Body of pancreas (tissue), 4 donors: Measurements from ENCODE around the gene EXOC1.

Experiments used
- POLR2A ChIP-seq, 3 donors: fragments of 450-650 bp; IDR thresholded peaks; one replicate each; pipeline ENCODE4 v1.6.1; 2016; ENCODE audit warnings: antibody characterized with exemption in 3 of 3, mild to moderate bottlenecking in 2 of 3
- TF ChIP-seq, protein P1 (sequence below), 7 experiments: fragments of 450-650 bp in 4 of 7; fragments of 200-600 bp in 3 of 7; sonication (generic) in 3 of 7; IDR thresholded peaks; one replicate each; pipeline ENCODE4 v1.5.1; 2016 to 2019; ENCODE audit warnings: antibody characterized with exemption in 7 of 7

DNA sequence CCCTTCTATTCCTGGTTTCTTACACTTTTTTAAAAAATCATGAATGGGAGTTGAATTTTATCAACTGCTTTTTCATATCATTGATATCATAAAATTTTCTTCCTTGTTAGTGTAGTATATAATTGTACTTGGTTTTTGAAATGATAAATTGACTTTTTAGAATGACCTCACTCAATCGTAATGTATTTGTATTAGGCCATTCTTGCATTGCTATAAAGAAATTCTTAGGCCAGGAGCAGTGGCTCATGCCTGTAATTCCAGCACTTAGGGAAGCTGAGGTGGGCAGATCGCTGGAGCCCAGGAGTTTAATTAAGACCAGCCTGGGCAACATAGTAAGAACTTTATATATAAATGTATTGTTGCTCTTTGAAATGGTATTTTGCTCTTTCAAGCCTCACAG lies 6.3 kb downstream of the EXOC1 start:
- TF ChIP-seq, protein P1, sequence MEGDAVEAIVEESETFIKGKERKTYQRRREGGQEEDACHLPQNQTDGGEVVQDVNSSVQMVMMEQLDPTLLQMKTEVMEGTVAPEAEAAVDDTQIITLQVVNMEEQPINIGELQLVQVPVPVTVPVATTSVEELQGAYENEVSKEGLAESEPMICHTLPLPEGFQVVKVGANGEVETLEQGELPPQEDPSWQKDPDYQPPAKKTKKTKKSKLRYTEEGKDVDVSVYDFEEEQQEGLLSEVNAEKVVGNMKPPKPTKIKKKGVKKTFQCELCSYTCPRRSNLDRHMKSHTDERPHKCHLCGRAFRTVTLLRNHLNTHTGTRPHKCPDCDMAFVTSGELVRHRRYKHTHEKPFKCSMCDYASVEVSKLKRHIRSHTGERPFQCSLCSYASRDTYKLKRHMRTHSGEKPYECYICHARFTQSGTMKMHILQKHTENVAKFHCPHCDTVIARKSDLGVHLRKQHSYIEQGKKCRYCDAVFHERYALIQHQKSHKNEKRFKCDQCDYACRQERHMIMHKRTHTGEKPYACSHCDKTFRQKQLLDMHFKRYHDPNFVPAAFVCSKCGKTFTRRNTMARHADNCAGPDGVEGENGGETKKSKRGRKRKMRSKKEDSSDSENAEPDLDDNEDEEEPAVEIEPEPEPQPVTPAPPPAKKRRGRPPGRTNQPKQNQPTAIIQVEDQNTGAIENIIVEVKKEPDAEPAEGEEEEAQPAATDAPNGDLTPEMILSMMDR (IDR thresholded peaks at IDR 0.05) = no peak
- no peak for TF ChIP-seq POLR2A (IDR thresholded peaks at IDR 0.05)
